ENCODE results near the gene PSMB7. TPM values are rescaled to one million over a fixed set of nuclear protein-coding genes. Genes with fewer than 3 reads are reported as not detected.
"Not testable (repeated sequence)": the region's sequence is repeated elsewhere in the genome, so short reads cannot be mapped to it uniquely, and the experiment has no call there.

Gene PSMB7
- polyA plus RNA-seq, 1 experiment = 396 TPM

GRCh38 chr9:124426361-124426760 is 11.1 kb upstream of the PSMB7 start:
- TF ChIP-seq CTCF (IDR thresholded peaks at IDR 0.05; ENCODE audit: low read depth, low read length) = no peak
- H3K9me3 ChIP-seq (ENCODE audit: control insufficient read depth, insufficient read depth, low read length) = no peaks in the 10 kb centered on the region
- POLR2A ChIA-PET = no interaction called here
- no peak for DNase-seq (ENCODE audit: low read depth, low spot score)
- H3K4me3 ChIP-seq (ENCODE audit: low read depth, low read length) = no peak overlapping the region
- CTCF ChIA-PET = no interaction called here
- peaks cover 13% of the 10 kb centered on the region for H3K27me3 ChIP-seq (ENCODE audit: control insufficient read depth, insufficient read depth, low read length)
- no peak overlapping the region for H3K27ac ChIP-seq (ENCODE audit: low read depth, low read length)

- POLR2A ChIA-PET; H3K4me3 ChIP-seq (ENCODE audit: low read depth, low read length); DNase-seq (ENCODE audit: low read depth, low spot score); CTCF ChIA-PET; H3K27ac ChIP-seq (ENCODE audit: low read depth, low read length); H3K9me3 ChIP-seq (ENCODE audit: control insufficient read depth, insufficient read depth, low read length): not testable (repeated sequence)
- H3K27me3 ChIP-seq (ENCODE audit: control insufficient read depth, insufficient read depth, low read length) = peaks cover 13% of the 10 kb centered on the region
These were observed 10.5 kb upstream of the PSMB7 start for GRCh38 chr9:124425733-124426132.

GRCh38 chr9:124423591-124423990 is 8.3 kb upstream of the PSMB7 start:
- Histone ChIP-seq H3K4me3 (ENCODE audit: low read depth, low read length) (no peak overlapping the region), H3K9me3 (ENCODE audit: control insufficient read depth, insufficient read depth, low read length) (no peaks in the 10 kb centered on the region), H3K27me3 (ENCODE audit: control insufficient read depth, insufficient read depth, low read length) (peaks cover 8% of the 10 kb centered on the region), H3K27ac (ENCODE audit: low read depth, low read length) (no peak overlapping the region)
- TF ChIP-seq CTCF (IDR thresholded peaks at IDR 0.05; ENCODE audit: low read depth, low read length) = no peak
- DNase-seq (ENCODE audit: low read depth, low spot score) = no peak
- POLR2A ChIA-PET = no interaction called here
- CTCF ChIA-PET = interaction anchor here (0.5 kb wide), 1 partner anchor 12 kb away, joined by 3 read pairs; no protein-coding TSS in a partner anchor

- ChIA-PET CTCF (no interaction called here), POLR2A (no interaction called here)
- no peak for DNase-seq (ENCODE audit: low read depth, low spot score)
- Histone ChIP-seq H3K27me3 (ENCODE audit: control insufficient read depth, insufficient read depth, low read length) (peaks cover 8% of the 10 kb centered on the region), H3K9me3 (ENCODE audit: control insufficient read depth, insufficient read depth, low read length) (no peaks in the 10 kb centered on the region), H3K4me3 (ENCODE audit: low read depth, low read length) (no peak overlapping the region), H3K27ac (ENCODE audit: low read depth, low read length) (no peak overlapping the region)
- TF ChIP-seq CTCF (IDR thresholded peaks at IDR 0.05; ENCODE audit: low read depth, low read length) = no peak
These were observed 7.9 kb upstream of the PSMB7 start for GRCh38 chr9:124423155-124423554.

- TF ChIP-seq CTCF (IDR thresholded peaks at IDR 0.05; ENCODE audit: low read depth, low read length) = no peak
- no peak for DNase-seq (ENCODE audit: low read depth, low spot score)
- ChIA-PET POLR2A (interaction anchor here (0.7 kb wide), 1 partner anchor 81 kb away, joined by 3 read pairs; no protein-coding TSS in a partner anchor), CTCF (interaction anchor here (0.6 to 5.9 kb wide), 9 partner anchors 9 to 290 kb away, joined by 3 to 139 read pairs (median 6); no protein-coding TSS in a partner anchor)
- Histone ChIP-seq H3K4me3 (ENCODE audit: low read depth, low read length) (no peak overlapping the region), H3K27ac (ENCODE audit: low read depth, low read length) (no peak overlapping the region), H3K9me3 (ENCODE audit: control insufficient read depth, insufficient read depth, low read length) (no peaks in the 10 kb centered on the region), H3K27me3 (ENCODE audit: control insufficient read depth, insufficient read depth, low read length) (peaks cover 8% of the 10 kb centered on the region)
These were observed 5.8 kb upstream of the PSMB7 start for GRCh38 chr9:124420991-124421543.

All from AG04450 (cell line).